AG04450 (cell line): ENCODE data around the gene MEI4. TPM values are rescaled to one million over a fixed set of nuclear protein-coding genes. Genes with fewer than 3 reads are reported as not detected.
"Not testable (repeated sequence)": the region's sequence is repeated elsewhere in the genome, so short reads cannot be mapped to it uniquely, and the experiment has no call there.

Source experiments
- CTCF ChIA-PET: fragments of 300-600, 350-600 bp; formaldehyde crosslinking; extraction: SDS; loops from one replicate; lab custom pipeline; 2022; ENCODE audit warnings: antibody characterized with exemption, inconsistent platforms; lab: Charles Lee
- POLR2A ChIA-PET: fragments of 350-600 bp; formaldehyde crosslinking; extraction: SDS; loops from one replicate; lab custom pipeline; 2021; ENCODE audit warnings: antibody characterized with exemption, inconsistent platforms; lab: Yijun Ruan, JAX
- DNase-seq: peaks from one replicate; pipeline ENCODE4 v3.0.0-alpha.2; 2011; ENCODE audit warnings: low read depth, low spot score
- H3K27ac ChIP-seq: one replicate; pipeline ENCODE4 v1.5.1; 2012; ENCODE audit warnings: low read depth, low read length, control low read depth
- H3K27me3 ChIP-seq: one replicate; pipeline ENCODE4 v1.6.0; 2012; ENCODE audit warnings: low read length; ENCODE audit not compliant: control insufficient read depth, insufficient read depth
- H3K4me3 ChIP-seq: 2 replicates; pipeline ENCODE4 v1.5.1; 2011; ENCODE audit warnings: mild to moderate bottlenecking, low read depth, low read length, control low read depth
- H3K9me3 ChIP-seq: 2 replicates; pipeline ENCODE4 v1.5.1; 2012; ENCODE audit warnings: low read length; ENCODE audit not compliant: control insufficient read depth, insufficient read depth
- polyA plus RNA-seq: library from polyadenylated mRNA; depleted of rRNA; stranded (reverse); fragments of >200 nt; gene quantifications from 2 replicates; pipeline ENCODE4 v1.2.3, GENCODE V29; 2011
- TF ChIP-seq, protein P1 (sequence below): IDR thresholded peaks from 2 replicates; pipeline ENCODE4 v1.5.1; 2011; ENCODE audit warnings: low read depth, low read length, control low read depth, inconsistent platforms

The MEI4 gene
- polyA plus RNA-seq, 1 experiment: not detected

DNA sequence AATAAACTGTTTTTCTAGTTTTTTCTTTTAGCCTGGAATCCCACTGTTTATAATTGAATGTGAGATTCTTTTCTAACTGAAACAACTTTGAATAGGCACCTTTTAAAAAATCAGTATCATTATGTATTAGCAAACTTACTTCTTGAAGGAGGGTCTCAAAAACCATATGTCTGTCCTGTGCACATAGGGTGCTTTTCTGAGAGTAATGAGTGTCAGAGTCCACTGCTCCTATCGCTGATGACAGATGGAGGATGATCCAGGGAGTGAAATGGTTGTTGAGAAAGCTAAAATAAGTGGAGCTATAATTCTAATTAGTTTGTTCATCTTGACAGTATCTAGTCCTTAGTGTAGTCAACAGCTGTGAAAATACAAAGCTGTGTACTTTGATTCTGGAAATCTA lies 35.8 kb downstream of the MEI4 start:
- Histone ChIP-seq H3K9me3 (peaks cover 3% of the 10 kb centered on the region; the same call in 1 of the 2 replicates), H3K4me3 (no peak overlapping the region), H3K27me3 (no peaks in the 10 kb centered on the region), H3K27ac (no peak overlapping the region)
- ChIA-PET POLR2A (no interaction called here), CTCF (no interaction called here)
- TF ChIP-seq, protein P1, sequence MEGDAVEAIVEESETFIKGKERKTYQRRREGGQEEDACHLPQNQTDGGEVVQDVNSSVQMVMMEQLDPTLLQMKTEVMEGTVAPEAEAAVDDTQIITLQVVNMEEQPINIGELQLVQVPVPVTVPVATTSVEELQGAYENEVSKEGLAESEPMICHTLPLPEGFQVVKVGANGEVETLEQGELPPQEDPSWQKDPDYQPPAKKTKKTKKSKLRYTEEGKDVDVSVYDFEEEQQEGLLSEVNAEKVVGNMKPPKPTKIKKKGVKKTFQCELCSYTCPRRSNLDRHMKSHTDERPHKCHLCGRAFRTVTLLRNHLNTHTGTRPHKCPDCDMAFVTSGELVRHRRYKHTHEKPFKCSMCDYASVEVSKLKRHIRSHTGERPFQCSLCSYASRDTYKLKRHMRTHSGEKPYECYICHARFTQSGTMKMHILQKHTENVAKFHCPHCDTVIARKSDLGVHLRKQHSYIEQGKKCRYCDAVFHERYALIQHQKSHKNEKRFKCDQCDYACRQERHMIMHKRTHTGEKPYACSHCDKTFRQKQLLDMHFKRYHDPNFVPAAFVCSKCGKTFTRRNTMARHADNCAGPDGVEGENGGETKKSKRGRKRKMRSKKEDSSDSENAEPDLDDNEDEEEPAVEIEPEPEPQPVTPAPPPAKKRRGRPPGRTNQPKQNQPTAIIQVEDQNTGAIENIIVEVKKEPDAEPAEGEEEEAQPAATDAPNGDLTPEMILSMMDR: no peak
- DNase-seq: no peak

DNA sequence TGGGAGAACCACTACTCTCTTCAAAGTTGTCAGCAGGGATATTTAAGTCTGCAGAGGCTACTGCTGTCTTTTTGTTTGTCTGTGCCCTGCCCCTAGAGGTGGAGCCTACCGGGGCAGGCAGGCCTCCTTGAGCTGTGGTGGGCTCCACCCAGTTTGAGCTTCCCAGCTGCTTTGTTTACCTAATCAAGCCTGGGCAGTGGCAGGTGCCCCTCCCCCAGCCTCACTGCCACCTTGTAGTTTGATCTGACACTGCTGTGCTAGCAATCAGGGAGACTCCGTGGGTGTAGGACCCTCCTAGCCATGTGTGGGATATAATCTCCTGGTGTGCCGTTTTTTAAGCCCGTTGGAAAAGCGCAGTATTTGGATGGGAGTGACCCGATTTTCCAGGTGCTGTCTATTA lies 47.3 kb downstream of the MEI4 start:
- POLR2A ChIA-PET, CTCF ChIA-PET, H3K27ac ChIP-seq, DNase-seq, H3K4me3 ChIP-seq, H3K27me3 ChIP-seq: not testable (repeated sequence)
- H3K9me3 ChIP-seq: peaks cover 11% of the 10 kb centered on the region

DNA sequence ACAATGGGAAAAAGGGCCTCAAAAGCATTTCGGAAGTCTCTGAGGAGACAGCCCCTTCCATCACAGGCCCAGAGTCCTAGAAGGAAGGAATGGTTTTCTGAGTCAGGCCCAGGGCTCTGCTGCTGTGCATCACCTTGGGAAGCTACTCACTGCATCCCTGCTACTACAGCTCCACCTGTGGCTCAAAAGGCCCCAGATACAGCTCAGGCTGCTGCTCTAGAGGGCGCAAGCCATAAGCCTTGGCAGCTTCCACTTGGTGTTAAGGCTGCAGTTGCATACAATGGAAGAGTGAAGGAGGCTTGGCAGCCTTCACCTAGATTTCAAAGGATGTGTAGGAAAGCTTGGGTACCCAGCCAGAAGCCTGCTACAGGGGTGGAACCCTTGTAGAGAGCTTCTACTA lies 54.8 kb downstream of the MEI4 start:
- POLR2A ChIA-PET: no interaction called here
- TF ChIP-seq, protein P1: no peak
- Histone ChIP-seq H3K4me3 (no peak overlapping the region), H3K9me3 (peaks cover 6% of the 10 kb centered on the region; the same call in 1 of the 2 replicates), H3K27ac (no peak overlapping the region), H3K27me3 (no peaks in the 10 kb centered on the region)
- DNase-seq: no peak
- CTCF ChIA-PET: no interaction called here

DNA sequence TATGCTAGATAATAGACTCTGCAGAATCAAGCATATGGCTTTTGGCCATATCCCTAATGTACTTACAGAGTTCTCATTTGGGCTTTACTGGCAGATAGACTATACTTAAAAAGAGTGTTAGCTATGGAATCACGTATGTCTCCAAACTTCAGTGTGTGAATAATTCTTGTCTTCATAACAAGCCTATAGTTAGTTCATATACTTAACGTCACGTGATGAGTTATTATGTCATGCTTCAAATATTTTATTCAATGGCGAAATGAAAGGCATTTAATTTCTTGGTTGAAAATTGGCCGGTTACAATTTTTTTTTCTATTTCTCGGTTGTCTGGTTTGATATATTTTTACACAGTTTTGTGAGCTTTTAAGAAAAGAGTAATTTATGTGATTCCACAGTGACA lies 62.7 kb downstream of the MEI4 start:
- CTCF ChIA-PET: no interaction called here
- TF ChIP-seq, protein P1: no peak
- Histone ChIP-seq H3K27me3 (no peaks in the 10 kb centered on the region), H3K9me3 (no peaks in the 10 kb centered on the region), H3K4me3 (no peak overlapping the region), H3K27ac (no peak overlapping the region)
- no peak for DNase-seq
- POLR2A ChIA-PET: no interaction called here

DNA sequence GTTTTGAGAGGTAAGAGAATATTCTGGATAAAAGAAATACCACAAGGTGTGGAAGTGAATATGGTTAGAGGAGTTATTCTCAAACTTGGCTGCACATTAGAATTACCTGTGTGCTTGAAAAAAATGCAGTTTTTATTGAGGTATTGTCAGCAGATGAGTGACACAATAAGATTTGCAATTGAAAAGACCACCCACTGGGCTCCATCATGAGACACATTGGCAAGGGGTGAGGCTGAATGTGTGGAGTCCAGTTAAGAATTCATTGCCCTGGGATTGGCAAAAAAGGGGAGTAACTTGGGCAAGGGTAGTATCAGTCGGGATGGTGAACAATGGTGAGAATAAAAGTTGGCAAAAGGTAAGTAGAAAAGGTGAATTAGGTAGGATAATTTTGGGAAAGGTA lies 63.5 kb downstream of the MEI4 start:
- no peaks in the 10 kb centered on the region for H3K9me3 ChIP-seq
- H3K27me3 ChIP-seq: no peaks in the 10 kb centered on the region
- no peak for DNase-seq
- no peak overlapping the region for H3K4me3 ChIP-seq
- TF ChIP-seq, protein P1: no peak
- POLR2A ChIA-PET: no interaction called here
- H3K27ac ChIP-seq: no peak overlapping the region
- CTCF ChIA-PET: no interaction called here

DNA sequence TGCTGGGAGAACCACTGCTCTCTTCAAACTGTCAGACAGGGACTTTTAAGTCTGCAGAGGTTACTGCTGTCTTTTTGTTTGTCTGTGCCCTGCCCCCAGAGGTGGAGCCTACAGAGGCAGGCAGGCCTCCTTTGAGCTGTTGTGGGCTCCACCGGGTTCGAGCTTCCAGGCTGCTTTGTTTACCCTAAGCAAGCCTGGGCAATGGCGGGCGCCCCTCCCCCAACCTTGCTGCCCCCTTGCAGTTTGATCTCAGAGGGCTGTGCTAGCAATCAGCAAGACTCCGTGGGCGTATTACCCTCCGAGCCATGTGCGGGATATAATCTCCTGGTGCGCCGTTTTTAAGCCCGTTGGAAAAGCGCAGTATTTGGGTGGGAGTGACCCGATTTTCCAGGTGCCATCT lies 83.2 kb downstream of the MEI4 start:
- H3K9me3 ChIP-seq, POLR2A ChIA-PET: not testable (repeated sequence)

More for the DNA sequence above, 83.2 kb downstream of the MEI4 start:
- H3K27me3 ChIP-seq, H3K27ac ChIP-seq, H3K4me3 ChIP-seq, CTCF ChIA-PET, DNase-seq: not testable (repeated sequence)
